Activated naive CD4-positive, alpha-beta T cell treated with anti-CD3 and anti-CD28 coated beads for 36 hours (primary cell): ENCODE results near the gene SPATA32. TPM values are rescaled to one million over a fixed set of nuclear protein-coding genes. Genes with fewer than 3 reads are reported as not detected.
A peak's percentile ranks its signal among the peaks of the same experiment; 100 is the strongest.

ENCODE experiments used
- CTCF ChIA-PET: fragments of 350-600 bp; sonication (Branson Sonifier 250); formaldehyde crosslinking; loops from one replicate; lab custom pipeline; 2021; ENCODE audit warnings: antibody characterized with exemption; lab: Charles Lee
- DNase-seq: peaks from one replicate; pipeline ENCODE4 v3.0.0-alpha.2; 2020
- H3K27ac Mint-ChIP-seq: one replicate; pipeline ENCODE4 v1.8.0; 2021; ENCODE audit warnings: mild to moderate bottlenecking, mixed read lengths
- H3K27me3 Mint-ChIP-seq: one replicate; pipeline ENCODE4 v1.8.0; 2021; ENCODE audit warnings: low read depth, mixed read lengths
- H3K36me3 Mint-ChIP-seq: one replicate; pipeline ENCODE4 v1.8.0; 2021; ENCODE audit warnings: low read depth, mixed read lengths
- H3K4me1 Mint-ChIP-seq: one replicate; pipeline ENCODE4 v1.8.0; 2021; ENCODE audit warnings: low read depth, mixed read lengths
- H3K4me3 Mint-ChIP-seq: one replicate; pipeline ENCODE4 v1.8.0; 2021; ENCODE audit warnings: mild to moderate bottlenecking, moderate library complexity, mixed read lengths
- H3K9me3 Mint-ChIP-seq: one replicate; pipeline ENCODE4 v1.8.0; 2021; ENCODE audit warnings: mixed read lengths
- intact Hi-C: fragments of 100-400 bp; cut with micrococcal nuclease; formaldehyde crosslinking; loops from one replicate; pipeline ENCODE4 v1.15.1; 2023
- total RNA-seq, 2 experiments: library from RNA; stranded (reverse); gene quantifications; one replicate each; pipeline ENCODE4 v1.2.3, GENCODE V29; 2021

Gene SPATA32
- total RNA-seq, 2 experiments from 2014 or later = 0.12 TPM; not detected in 1

DNA sequence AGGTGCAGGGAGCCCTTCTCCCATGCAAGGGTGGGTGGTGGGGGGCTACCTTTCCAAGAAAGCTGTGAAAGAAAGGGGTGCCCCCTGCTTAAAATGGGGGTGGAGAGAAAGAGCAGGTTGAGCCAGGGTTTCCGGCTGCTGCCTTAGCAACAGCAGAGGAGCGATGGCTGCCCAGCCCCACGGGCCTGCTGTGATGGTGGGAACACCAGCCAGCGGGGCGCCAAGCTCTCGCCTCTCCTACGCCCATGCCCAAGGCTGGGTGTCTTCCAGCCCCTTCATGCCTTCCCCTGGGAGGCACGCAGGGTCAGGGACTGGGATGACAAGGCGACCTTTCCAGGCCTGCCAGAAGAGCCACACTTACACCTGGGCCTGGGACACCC, 37.2 kb downstream of the SPATA32 start:
- DNase-seq = peak; percentile 68
- intact Hi-C loops = loop anchor here (2.0 to 10.0 kb wide), 4 partner anchors 38 to 1010 kb away; partner anchors contain the start of genes DCAKD, SPATA32 and UBTF
- Mint-ChIP-seq H3K27me3 (no peaks in the 10 kb centered on the region), H3K36me3 (peaks cover 45% of the 10 kb centered on the region), H3K9me3 (no peaks in the 10 kb centered on the region), H3K4me3 (peak overlapping the region; percentile 100), H3K4me1 (peaks cover 57% of the 10 kb centered on the region), H3K27ac (peak overlapping the region; percentile 100)
- CTCF ChIA-PET = interaction anchor here (0.8 to 15.6 kb wide), 3 partner anchors 8 to 91 kb away, joined by 3 to 412 read pairs (median 24); no protein-coding TSS in a partner anchor

DNA sequence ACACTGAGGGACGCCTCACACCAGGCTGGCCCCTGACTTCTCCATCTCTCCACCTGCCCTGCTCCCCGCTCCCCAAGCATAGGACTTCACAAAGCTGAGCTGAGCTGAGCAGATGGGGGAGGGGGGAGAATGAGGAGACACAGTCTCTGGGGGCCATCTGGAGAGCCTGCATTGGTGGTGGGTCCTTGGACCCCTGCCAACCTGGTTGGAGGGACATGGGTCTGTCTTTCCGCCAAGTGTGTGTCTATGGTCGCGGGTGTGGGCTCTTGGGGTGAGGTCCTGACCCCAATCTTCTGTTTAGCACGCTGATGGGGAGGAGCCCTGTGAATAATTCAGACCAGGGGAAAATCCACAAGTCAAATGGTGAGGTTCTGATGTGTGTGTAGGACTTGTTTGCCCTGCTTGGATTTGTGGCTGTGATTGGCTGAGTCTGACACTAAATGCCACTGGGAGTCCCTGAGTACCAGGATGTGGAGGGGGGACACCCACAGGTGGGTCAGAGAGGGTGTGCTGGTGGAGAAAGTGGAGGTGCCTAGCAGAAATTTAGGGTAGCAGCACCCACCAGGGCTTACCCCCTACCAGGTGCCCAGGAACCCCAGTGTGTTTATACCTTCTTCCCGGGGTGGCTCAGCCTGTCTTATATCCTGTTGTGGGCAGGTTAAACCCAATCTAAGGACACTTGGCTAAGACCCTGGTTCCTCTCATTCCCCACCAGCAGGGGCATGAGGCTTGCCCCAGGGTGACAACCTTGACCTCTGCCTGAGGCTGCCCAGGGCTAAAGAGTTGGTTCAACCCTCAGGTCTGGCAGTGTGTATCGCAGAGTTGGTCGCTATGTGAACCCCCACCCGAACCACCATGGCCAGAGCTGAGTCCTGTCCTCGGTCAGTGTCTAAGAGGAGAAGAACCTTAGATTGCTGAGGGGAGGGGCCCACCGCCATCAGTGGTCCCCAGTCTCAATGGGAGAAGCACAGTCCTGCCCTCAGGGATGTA, 38.1 kb downstream of the SPATA32 start:
- peaks cover 56% of the 10 kb centered on the region for H3K4me1 Mint-ChIP-seq

DNA sequence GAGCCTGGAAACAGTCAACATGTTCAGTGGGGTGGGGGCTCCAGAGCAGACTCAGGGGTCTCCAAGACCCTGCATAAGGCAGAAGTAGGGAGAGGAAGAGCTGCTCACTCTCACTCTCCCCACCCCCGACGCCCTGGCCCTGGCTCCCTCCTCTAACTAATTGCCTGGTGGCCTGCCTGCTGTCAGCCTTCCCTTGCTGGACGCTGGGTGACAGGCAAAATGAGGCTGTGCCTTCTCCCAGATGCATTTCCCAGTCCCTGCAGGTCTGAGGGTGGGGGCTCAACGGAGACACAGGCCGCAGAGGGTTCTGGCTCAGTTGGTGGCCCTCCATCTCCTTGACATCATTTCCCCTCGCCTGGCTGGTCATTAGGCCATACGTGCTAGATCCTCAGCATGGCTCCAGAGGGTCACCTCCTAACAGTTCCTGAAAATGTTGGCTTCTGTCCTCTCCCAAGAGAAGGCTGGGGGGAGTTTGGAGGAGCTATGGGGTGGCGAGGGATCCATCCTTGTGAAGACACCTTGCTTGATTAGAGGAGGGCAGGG, 38.8 kb downstream of the SPATA32 start:
- Mint-ChIP-seq H3K36me3 (peaks cover 51% of the 10 kb centered on the region), H3K4me1 (peaks cover 50% of the 10 kb centered on the region), H3K9me3 (no peaks in the 10 kb centered on the region), H3K4me3 (peak overlapping the region; percentile 100), H3K27me3 (no peaks in the 10 kb centered on the region), H3K27ac (peak overlapping the region; percentile 100)
- CTCF ChIA-PET = interaction anchor here (1.1 to 15.6 kb wide), 5 partner anchors 10 to 73 kb away, joined by 3 to 412 read pairs (median 4); no protein-coding TSS in a partner anchor
- DNase-seq = no peak
- intact Hi-C loops = loop anchor here (1.0 to 10.0 kb wide), 3 partner anchors 24 to 1008 kb away; partner anchors contain the start of genes HEXIM1 and UBTF

More for the DNA sequence above, 38.1 kb downstream of the SPATA32 start:
- Mint-ChIP-seq H3K36me3 (peaks cover 49% of the 10 kb centered on the region), H3K4me3 (peak overlapping the region; percentile 100), H3K27me3 (no peaks in the 10 kb centered on the region), H3K27ac (peak overlapping the region; percentile 100), H3K9me3 (no peaks in the 10 kb centered on the region)
- DNase-seq = peak; percentile 88
- CTCF ChIA-PET = interaction anchor here (1.2 to 15.6 kb wide), 4 partner anchors 9 to 74 kb away, joined by 3 to 412 read pairs (median 14); no protein-coding TSS in a partner anchor
- intact Hi-C loops = loop anchor here (1.0 to 10.0 kb wide), 5 partner anchors 23 to 1009 kb away; partner anchors contain the start of genes DCAKD, HEXIM1, SPATA32 and UBTF

DNA sequence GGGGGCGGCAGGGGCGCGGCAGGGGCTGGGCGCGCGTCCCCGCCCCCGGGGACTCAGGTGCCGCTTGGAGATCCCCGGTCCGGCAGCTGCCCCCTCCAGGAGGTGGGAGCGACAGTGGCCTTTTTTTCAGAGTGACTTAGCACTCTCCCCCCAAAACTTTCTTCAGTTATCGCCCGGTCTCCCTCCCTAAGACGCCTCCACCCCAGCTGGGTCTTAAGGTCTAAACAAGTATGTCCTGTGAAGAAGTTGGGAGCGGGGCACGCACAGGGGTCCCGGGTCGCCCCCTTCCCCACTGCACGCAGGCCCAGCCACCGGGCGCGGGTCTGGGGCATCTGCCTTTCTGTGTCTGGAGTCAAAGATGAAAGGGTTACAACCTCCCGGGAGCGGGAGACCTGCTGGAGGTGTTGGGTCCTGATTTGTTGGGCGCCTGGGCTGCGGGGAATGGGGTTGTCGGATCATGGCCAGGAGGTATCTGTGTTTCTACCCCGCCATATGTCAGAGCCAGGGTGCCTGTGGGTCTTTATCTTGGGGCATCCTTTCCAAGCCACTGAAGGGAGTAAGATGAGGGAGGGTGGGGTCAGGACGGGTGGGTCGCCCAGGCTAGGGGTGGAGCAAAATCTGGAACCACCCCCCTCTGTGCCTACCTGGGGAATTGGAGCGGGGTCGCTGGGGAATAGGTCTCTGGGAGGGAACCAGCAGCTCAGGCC, 39.5 kb downstream of the SPATA32 start:
- Mint-ChIP-seq H3K9me3 (no peaks in the 10 kb centered on the region), H3K36me3 (peaks cover 54% of the 10 kb centered on the region), H3K27ac (peak overlapping the region; percentile 100), H3K27me3 (no peaks in the 10 kb centered on the region), H3K4me1 (peaks cover 45% of the 10 kb centered on the region), H3K4me3 (peak overlapping the region; percentile 100)
- DNase-seq = peak; percentile 78
- intact Hi-C loops = loop anchor here (10.0 kb wide), 1 partner anchor 1008 kb away; the partner anchor contains the start of gene UBTF
- CTCF ChIA-PET = interaction anchor here (0.6 to 15.6 kb wide), 5 partner anchors 11 to 163 kb away, joined by 3 to 412 read pairs (median 4); no protein-coding TSS in a partner anchor

DNA sequence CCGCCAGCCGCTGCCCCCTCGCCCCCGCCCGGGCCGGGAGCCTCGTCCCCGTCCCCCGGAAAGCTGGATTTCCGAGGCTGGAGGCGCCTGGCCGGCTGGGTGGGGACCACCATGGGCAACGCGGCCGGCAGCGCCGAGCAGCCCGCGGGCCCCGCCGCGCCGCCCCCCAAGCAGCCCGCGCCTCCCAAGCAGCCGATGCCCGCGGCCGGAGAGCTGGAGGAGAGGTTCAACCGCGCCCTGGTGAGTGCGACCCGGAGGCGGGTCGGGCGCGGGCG, 39.9 kb downstream of the SPATA32 start:
- Mint-ChIP-seq H3K36me3 (peaks cover 55% of the 10 kb centered on the region), H3K4me3 (peak overlapping the region; percentile 100), H3K27ac (no peak overlapping the region), H3K4me1 (peaks cover 40% of the 10 kb centered on the region), H3K27me3 (no peaks in the 10 kb centered on the region), H3K9me3 (no peaks in the 10 kb centered on the region)
- intact Hi-C loops = loop anchor here (10.0 kb wide), 1 partner anchor 1007 kb away; the partner anchor contains the start of gene UBTF
- CTCF ChIA-PET = interaction anchor here (0.6 to 15.6 kb wide), 2 partner anchors 11 to 163 kb away, joined by 4 to 412 read pairs; no protein-coding TSS in a partner anchor
- DNase-seq = no peak

DNA sequence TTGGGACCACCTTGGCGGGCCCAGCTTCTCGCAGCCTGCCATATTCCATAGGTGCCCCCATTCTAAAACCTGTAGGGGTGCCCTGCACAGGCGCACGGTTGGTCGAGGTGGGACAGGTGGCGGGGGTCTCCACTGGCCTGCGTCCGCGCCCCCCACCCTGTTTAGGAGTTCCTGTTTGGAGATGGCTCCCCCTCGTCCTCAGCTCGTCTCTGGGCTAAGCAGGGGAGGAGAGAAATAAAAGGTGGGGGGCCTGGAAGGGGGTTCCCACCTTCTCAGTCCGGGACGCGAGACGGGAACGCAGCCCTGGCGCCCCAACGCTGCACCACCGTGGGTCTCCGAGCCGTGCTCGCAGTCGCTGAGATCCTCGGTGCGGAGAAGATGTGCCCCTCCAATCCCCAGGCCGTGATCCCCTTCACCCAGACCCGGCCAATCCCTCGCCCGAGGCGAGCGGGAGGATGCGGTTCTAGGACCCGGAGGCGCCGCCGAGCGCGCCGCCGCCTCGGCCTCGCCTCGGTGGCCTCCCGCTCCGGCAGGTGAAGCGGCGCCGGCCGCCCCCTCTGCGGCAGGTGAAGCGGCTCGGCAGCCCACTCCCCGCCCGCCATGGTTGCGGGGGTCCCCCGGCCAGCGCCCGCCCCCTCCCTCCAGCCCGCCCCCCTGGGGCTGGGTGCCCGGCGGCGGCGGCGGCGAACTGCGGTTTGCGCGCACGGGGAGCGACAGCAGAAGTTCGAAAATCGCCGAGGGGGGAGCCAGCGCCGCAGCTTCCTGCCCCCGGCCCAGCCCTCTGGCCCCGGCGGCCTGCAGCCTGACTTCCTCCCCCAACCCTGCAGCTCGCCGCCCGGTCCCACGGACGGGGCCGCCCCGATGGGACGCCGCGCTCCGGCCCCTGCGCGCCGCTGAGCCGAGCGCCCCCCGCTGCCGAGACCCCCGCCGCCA, 40.5 kb downstream of the SPATA32 start, which contains the start of gene FMNL1:
FMNL1 (plus strand) TSS at position 805 of the 933 bp plus-strand sequence. CDS start 240 bp downstream, outside the sequence.
- peak within 1 kb of the TSS; percentile 100 for H3K4me3 Mint-ChIP-seq
- intact Hi-C loops = loop anchor here (10.0 kb wide), 1 partner anchor 1007 kb away; the partner anchor contains the start of gene UBTF
- H3K27me3 Mint-ChIP-seq = no peaks in the 10 kb centered on the region
- H3K36me3 Mint-ChIP-seq = peaks cover 55% of the 10 kb centered on the region
- H3K27ac Mint-ChIP-seq = peak within 1 kb of the TSS; percentile 100
- peaks cover 36% of the 10 kb centered on the region for H3K4me1 Mint-ChIP-seq
- DNase-seq = peak; percentile 75
- no peaks in the 10 kb centered on the region for H3K9me3 Mint-ChIP-seq
- CTCF ChIA-PET = interaction anchor here (0.6 to 15.6 kb wide), 11 partner anchors 12 to 164 kb away, joined by 3 to 412 read pairs (median 5); partner anchors contain the start of genes ACBD4, HEXIM1 and MAP3K14

DNA sequence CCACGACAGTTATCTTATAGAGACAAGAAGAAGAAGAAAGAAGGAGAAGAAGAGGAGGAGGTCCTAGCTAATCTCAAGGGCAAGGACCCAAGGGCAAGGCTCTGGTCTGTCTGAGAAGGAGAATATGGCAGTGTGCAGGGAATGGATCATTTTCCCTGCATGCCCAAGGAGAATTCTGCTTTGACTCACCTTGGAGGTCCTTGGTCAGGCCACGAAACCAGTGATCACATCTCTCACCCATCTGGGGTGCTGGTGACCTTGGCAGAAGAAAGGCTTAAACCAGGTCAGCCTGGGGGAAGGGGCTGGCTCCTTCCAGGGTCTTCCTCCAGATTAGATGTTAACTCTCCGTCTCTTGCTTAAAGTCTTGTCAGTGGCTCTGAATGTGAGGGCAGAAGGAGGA, 41.8 kb downstream of the SPATA32 start:
- no peaks in the 10 kb centered on the region for H3K9me3 Mint-ChIP-seq
- H3K4me1 Mint-ChIP-seq = peaks cover 30% of the 10 kb centered on the region
- H3K27ac Mint-ChIP-seq = peak overlapping the region; percentile 88
- H3K4me3 Mint-ChIP-seq = peak overlapping the region; percentile 86
- no peak for DNase-seq
- no peaks in the 10 kb centered on the region for H3K27me3 Mint-ChIP-seq
- CTCF ChIA-PET = interaction anchor here (0.6 to 15.6 kb wide), 23 partner anchors 12 to 194 kb away, joined by 3 to 412 read pairs (median 6); partner anchors contain the start of genes ACBD4, HEXIM1 and SPATA32
- intact Hi-C loops = loop anchor here (10.0 kb wide), 1 partner anchor 1005 kb away; the partner anchor contains the start of gene UBTF
- H3K36me3 Mint-ChIP-seq = peaks cover 58% of the 10 kb centered on the region

DNA sequence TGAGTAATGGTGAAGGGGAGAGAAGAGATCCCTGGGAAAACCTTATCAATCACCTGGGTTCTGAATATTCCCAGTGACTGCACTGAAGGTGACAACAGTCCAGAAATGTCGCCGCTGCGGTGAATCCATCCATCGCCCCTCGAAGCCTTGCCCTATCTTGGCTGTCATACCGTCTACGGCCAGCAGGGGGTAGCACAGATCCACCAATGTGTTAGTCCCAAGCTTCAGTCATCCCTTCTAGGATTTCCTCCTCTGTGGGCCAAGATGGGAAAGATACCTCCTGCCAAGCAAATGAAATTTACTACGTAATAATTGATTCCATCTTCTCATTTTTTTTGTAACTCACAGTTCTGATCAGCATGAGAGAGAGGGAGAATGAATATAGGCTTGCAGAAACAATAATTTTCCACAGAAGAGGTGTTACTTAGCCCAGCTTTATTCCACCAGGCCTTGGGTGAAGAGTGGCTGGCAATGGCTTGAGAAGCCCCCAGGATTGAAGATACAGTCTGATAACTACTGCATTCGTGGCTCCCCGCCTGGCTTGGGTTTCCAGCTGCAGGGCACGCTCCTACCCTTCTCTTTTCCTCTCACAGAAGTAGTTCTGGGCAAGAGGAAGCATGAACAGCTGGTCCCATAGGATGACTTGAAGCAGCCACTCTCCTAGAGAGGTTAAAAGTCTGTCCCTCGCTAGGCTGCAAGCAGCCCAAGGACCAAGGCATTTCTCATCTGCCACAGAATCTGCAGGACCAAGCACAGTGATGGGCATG, 42.8 kb downstream of the SPATA32 start:
- Mint-ChIP-seq H3K9me3 (no peaks in the 10 kb centered on the region), H3K36me3 (peaks cover 53% of the 10 kb centered on the region), H3K27me3 (no peaks in the 10 kb centered on the region), H3K4me3 (peak overlapping the region; percentile 86), H3K4me1 (peaks cover 26% of the 10 kb centered on the region), H3K27ac (peak overlapping the region; percentile 88)
- CTCF ChIA-PET = interaction anchor here (0.5 to 15.6 kb wide), 35 partner anchors 11 to 788 kb away, joined by 3 to 412 read pairs (median 5); partner anchors contain the start of genes ACBD4, HEXIM1, MAP3K14 and SPATA32
- peak; percentile 95 for DNase-seq
- intact Hi-C loops = loop anchor here (1.0 kb wide), 3 partner anchors 16 to 166 kb away; no protein-coding TSS in a partner anchor
